H1 (cell line): Measurements from ENCODE around the gene SUSD5. TPM values are rescaled to one million over a fixed set of nuclear protein-coding genes. Genes with fewer than 3 reads are reported as not detected.

Experiments
- CTCF ChIA-PET: fragments of 300-600 bp; sonication (Branson Sonifier 250); formaldehyde crosslinking; loops from one replicate; lab custom pipeline; 2021; ENCODE audit not compliant: partially characterized antibody; lab: Charles Lee
- POLR2A ChIA-PET: fragments of 300-600 bp; sonication (Branson Sonifier 250); formaldehyde crosslinking; loops from one replicate; lab custom pipeline; 2021; ENCODE audit warnings: inconsistent platforms; ENCODE audit not compliant: partially characterized antibody; lab: Charles Lee
- DNase-seq, 2 experiments: peaks; one replicate each; pipeline versions ENCODE4 v3.0.0 to v3.0.0-alpha.2; 2010 to 2022; ENCODE audit warnings: low spot score in 2 of 2, low read depth in 1 of 2, mixed read lengths in 1 of 2
- FAIRE-seq: peaks from 2 replicates; lab custom pipeline; 2011; peaks lifted over from hg19 to GRCh38; lab: Jason Lieb, UNC
- H2AFZ ChIP-seq: 2 replicates; pipeline ENCODE4 v1.8.1; 2012; ENCODE audit warnings: low read length, inconsistent platforms
- H2AK5ac ChIP-seq: 2 replicates; pipeline ENCODE4 v1.6.1; 2013; ENCODE audit warnings: low read depth, low read length
- H2BK120ac ChIP-seq: replicated peaks from 2 replicates; pipeline ENCODE3; 2013; ENCODE audit warnings: low read depth, low read length, inconsistent platforms
- H2BK12ac ChIP-seq: 2 replicates; pipeline ENCODE4 v1.6.1; 2013; ENCODE audit warnings: low read depth, low read length
- H2BK15ac ChIP-seq: 2 replicates; pipeline ENCODE4 v1.6.1; 2013; ENCODE audit warnings: low read length
- H2BK20ac ChIP-seq: 2 replicates; pipeline ENCODE4 v1.6.1; 2013; ENCODE audit warnings: low read length
- H2BK5ac ChIP-seq: 2 replicates; pipeline ENCODE4 v1.6.1; 2013; ENCODE audit warnings: low read depth, low read length
- H3K14ac ChIP-seq: 2 replicates; pipeline ENCODE4 v1.6.1; 2013; ENCODE audit warnings: inconsistent platforms; ENCODE audit not compliant: insufficient read length
- H3K18ac ChIP-seq: 2 replicates; pipeline ENCODE4 v1.6.1; 2013; ENCODE audit warnings: low read length; ENCODE audit errors: extremely low read depth
- H3K23ac ChIP-seq: 2 replicates; pipeline ENCODE4 v1.6.1; 2013; ENCODE audit warnings: inconsistent platforms; ENCODE audit not compliant: insufficient read length
- H3K23me2 ChIP-seq: 2 replicates; pipeline ENCODE4 v1.6.1; 2013; ENCODE audit warnings: low read depth, low read length
- H3K27ac ChIP-seq: 2 replicates; pipeline ENCODE4 v1.6.1; 2011; ENCODE audit warnings: low read depth, low read length, inconsistent platforms
- H3K27me3 ChIP-seq, 4 experiments: replicated peaks in 1 of 4; 1 replicate in 1 of 4; 2 replicates in 3 of 4; pipeline versions ENCODE4 v1.6.1 to v1.8.1; 2011 to 2013; ENCODE audit warnings: low read length in 3 of 4, mild to moderate bottlenecking in 3 of 4, inconsistent platforms in 2 of 4, mixed read lengths in 2 of 4, moderate library complexity in 1 of 4; ENCODE audit not compliant: control insufficient read depth in 3 of 4, insufficient read depth in 3 of 4; ENCODE audit errors: extremely low read depth in 1 of 4
- H3K36me3 ChIP-seq, 4 experiments: 2 replicates each; pipeline versions ENCODE4 v1.6.1 to v1.8.1; 2011 to 2013; ENCODE audit warnings: mild to moderate bottlenecking in 4 of 4, low read length in 3 of 4, moderate library complexity in 2 of 4, control low read depth in 1 of 4, inconsistent platforms in 1 of 4; ENCODE audit not compliant: insufficient read depth in 4 of 4, control insufficient read depth in 2 of 4
- H3K4ac ChIP-seq: replicated peaks from 2 replicates; pipeline ENCODE3; 2013; ENCODE audit warnings: low read length, low read depth, mixed read lengths, inconsistent platforms; ENCODE audit not compliant: insufficient read length
- H3K4me1 ChIP-seq, 4 experiments: replicated peaks in 1 of 4; 1 replicate in 1 of 4; 2 replicates in 3 of 4; pipeline versions ENCODE4 v1.6.1 to v1.8.1; 2011 to 2013; ENCODE audit warnings: low read length in 3 of 4, inconsistent platforms in 2 of 4, mixed read lengths in 1 of 4; ENCODE audit not compliant: insufficient read depth in 4 of 4, control insufficient read depth in 3 of 4
- H3K4me2 ChIP-seq, 2 experiments: 2 replicates each; pipeline versions ENCODE4 v1.6.1 to v1.8.1; 2011 to 2013; ENCODE audit warnings: low read depth in 2 of 2, low read length in 2 of 2, control low read depth in 1 of 2, inconsistent platforms in 1 of 2, mild to moderate bottlenecking in 1 of 2; ENCODE audit not compliant: insufficient read depth in 1 of 2
- H3K4me3 ChIP-seq, 4 experiments: fragments of 200-600, 300-600 bp in 1 of 4; sonication (generic), shearing (Covaris generic), sonication (Bioruptor Twin) in 1 of 4; 2 replicates each; pipeline versions ENCODE4 v1.5.1 to v1.8.1; 2011 to 2016; ENCODE audit warnings: low read length in 4 of 4, low read depth in 3 of 4, control low read depth in 2 of 4, inconsistent platforms in 2 of 4, mild to moderate bottlenecking in 2 of 4, mixed read lengths in 1 of 4, moderate library complexity in 1 of 4; ENCODE audit not compliant: insufficient read depth in 2 of 4; ENCODE audit errors: extremely low read depth in 1 of 4
- H3K56ac ChIP-seq: replicated peaks from 2 replicates; pipeline ENCODE3; 2013; ENCODE audit warnings: low read depth, mild to moderate bottlenecking, mixed read lengths, low read length, inconsistent platforms; ENCODE audit not compliant: insufficient read length
- H3K79me1 ChIP-seq: 2 replicates; pipeline ENCODE4 v1.6.1; 2013; ENCODE audit warnings: low read depth, low read length, control low read depth
- H3K79me2 ChIP-seq, 2 experiments: 2 replicates each; pipeline versions ENCODE4 v1.6.1 to v1.8.1; 2012 to 2013; ENCODE audit warnings: low read length in 2 of 2, mild to moderate bottlenecking in 2 of 2, inconsistent platforms in 1 of 2; ENCODE audit not compliant: insufficient read depth in 2 of 2, control insufficient read depth in 1 of 2
- H3K9ac ChIP-seq, 4 experiments: replicated peaks in 1 of 4; 1 replicate in 1 of 4; 2 replicates in 3 of 4; pipeline versions ENCODE4 v1.6.1 to v1.8.1; 2011 to 2013; ENCODE audit warnings: low read depth in 3 of 4, low read length in 3 of 4, control low read depth in 2 of 4, mild to moderate bottlenecking in 2 of 4, moderate library complexity in 2 of 4, inconsistent platforms in 1 of 4; ENCODE audit errors: extremely low read depth in 1 of 4
- H3K9me3 ChIP-seq, 2 experiments: 2 replicates each; pipeline versions ENCODE4 v1.6.1 to v1.8.1; 2012 to 2013; ENCODE audit warnings: mild to moderate bottlenecking in 2 of 2, moderate library complexity in 2 of 2, control low read depth in 1 of 2, inconsistent platforms in 1 of 2, low read depth in 1 of 2, low read length in 1 of 2, mixed read lengths in 1 of 2; ENCODE audit not compliant: insufficient read depth in 2 of 2
- H4K20me1 ChIP-seq, 2 experiments: replicated peaks in 1 of 2; 2 replicates each; pipeline versions ENCODE3 to v1.8.1; 2011 to 2013; ENCODE audit warnings: inconsistent platforms in 2 of 2, low read length in 2 of 2, mild to moderate bottlenecking in 1 of 2; ENCODE audit not compliant: insufficient read depth in 2 of 2, control insufficient read depth in 1 of 2
- H4K5ac ChIP-seq: 2 replicates; pipeline ENCODE4 v1.6.1; 2013; ENCODE audit warnings: low read length, low read depth, mixed read lengths, inconsistent platforms; ENCODE audit not compliant: insufficient read length
- H4K8ac ChIP-seq: 2 replicates; pipeline ENCODE4 v1.8.0; 2013; ENCODE audit warnings: mild to moderate bottlenecking, moderate library complexity, low read length, inconsistent platforms; ENCODE audit not compliant: insufficient read depth; ENCODE audit errors: extremely low read depth
- H4K91ac ChIP-seq: replicated peaks from 2 replicates; pipeline ENCODE3; 2013; ENCODE audit warnings: low read length, mixed read lengths, inconsistent platforms; ENCODE audit not compliant: insufficient read length
- ASH2L ChIP-seq: fragments of 200-600, 300-600 bp; sonication (generic); IDR thresholded peaks from one replicate; pipeline ENCODE4 v1.7.1; 2017; ENCODE audit warnings: low read length
- EGR1 ChIP-seq: IDR thresholded peaks from 2 replicates; pipeline ENCODE4 v1.6.1; 2011; ENCODE audit warnings: low read depth, low read length, borderline replicate concordance
- EP300 ChIP-seq, 2 experiments: IDR thresholded peaks; 1 replicate in 1 of 2; 2 replicates in 1 of 2; pipeline ENCODE4 v1.6.1; 2011 to 2012; ENCODE audit warnings: low read depth in 2 of 2, low read length in 2 of 2, mild to moderate bottlenecking in 2 of 2, borderline replicate concordance in 1 of 2, inconsistent platforms in 1 of 2, moderate library complexity in 1 of 2
- GTF2F1 ChIP-seq: IDR thresholded peaks from 2 replicates; pipeline ENCODE4 v1.6.1; 2012; ENCODE audit warnings: low read depth, low read length, improper control_type of control experiment, borderline replicate concordance
- HDAC6 ChIP-seq: IDR thresholded peaks from one replicate; pipeline ENCODE4 v1.7.1; 2012; ENCODE audit warnings: low read depth, mild to moderate bottlenecking, inconsistent platforms, low read length, moderate library complexity
- NRF1 ChIP-seq: IDR thresholded peaks from 2 replicates; pipeline ENCODE4 v1.6.1; 2011; ENCODE audit warnings: mild to moderate bottlenecking, low read depth, low read length, improper control_type of control experiment
- RNF2 ChIP-seq: fragments of 200-900, 300-1000 bp; sonication (generic); IDR thresholded peaks from 2 replicates; pipeline ENCODE4 v1.7.1; 2016; ENCODE audit warnings: borderline replicate concordance, low read depth, mild to moderate bottlenecking, antibody characterized with exemption, low read length; ENCODE audit not compliant: poor library complexity, severe bottlenecking; ENCODE audit errors: missing control alignments
- SAP30 ChIP-seq: fragments of 300-600 bp; sonication (generic); IDR thresholded peaks from 2 replicates; pipeline ENCODE4 v1.7.1; 2012; ENCODE audit warnings: low read length, moderate library complexity, mild to moderate bottlenecking, inconsistent platforms; ENCODE audit not compliant: insufficient read depth, insufficient replicate concordance
- WGBS, 2 experiments: shearing (Covaris generic) in 1 of 2; methylation state at CpG; one replicate each; pipeline versions ENCODE4 v1.1.6 to v1.1.7; 2013 to 2015; ENCODE audit warnings: low lambda C conversion rate in 2 of 2, mixed read lengths in 2 of 2, inconsistent platforms in 1 of 2, low coverage in 1 of 2, missing lambda C conversion rate in 1 of 2; ENCODE audit not compliant: insufficient replicate concordance in 2 of 2, insufficient coverage in 1 of 2, insufficient read length in 1 of 2; ENCODE audit errors: extremely low coverage in 1 of 2, missing lambda C conversion rate in 1 of 2; 5-methylcytosine and 5-hydroxymethylcytosine counted together
- polyA plus RNA-seq, 7 experiments: library from polyadenylated mRNA; depleted of rRNA in 3 of 7; stranded (reverse) in 5 of 7; unstranded in 2 of 7; fragments of >200 nt in 5 of 7; fragments of 200-250 nt in 2 of 7; gene quantifications; 1 replicate in 5 of 7; 2 replicates in 1 of 7; 4 replicates in 1 of 7; pipeline versions ENCODE4 v1.2.1 to v1.2.3, GENCODE V29; 2011 to 2013; ENCODE audit warnings: missing spikeins in 2 of 7, mixed read lengths in 2 of 7
- total RNA-seq: library from RNA; stranded (reverse); fragmentation: NEBNext Ultra II Directional; extraction: Animal tissue kit (Norgen Biotek cat#: 25700); gene quantifications from 2 replicates; pipeline ENCODE4 v1.2.1, GENCODE V29; 2021
- TF ChIP-seq, protein P1 (sequence below), 3 experiments: IDR thresholded peaks; 1 replicate in 2 of 3; 2 replicates in 1 of 3; pipeline versions ENCODE4 v1.5.1 to v1.6.1; 2011; ENCODE audit warnings: low read length in 3 of 3, mild to moderate bottlenecking in 3 of 3, inconsistent platforms in 2 of 3, low read depth in 1 of 3, moderate library complexity in 1 of 3; ENCODE audit not compliant: insufficient read depth in 1 of 3; ENCODE audit errors: control extremely low read depth in 1 of 3

SUSD5 gene
- total and polyA plus RNA-seq, 2 of the 8 experiments (the other 6 are each of a cell fraction or from before 2014, with no cell fraction given), result 0.92 to 3.3 TPM

DNA sequence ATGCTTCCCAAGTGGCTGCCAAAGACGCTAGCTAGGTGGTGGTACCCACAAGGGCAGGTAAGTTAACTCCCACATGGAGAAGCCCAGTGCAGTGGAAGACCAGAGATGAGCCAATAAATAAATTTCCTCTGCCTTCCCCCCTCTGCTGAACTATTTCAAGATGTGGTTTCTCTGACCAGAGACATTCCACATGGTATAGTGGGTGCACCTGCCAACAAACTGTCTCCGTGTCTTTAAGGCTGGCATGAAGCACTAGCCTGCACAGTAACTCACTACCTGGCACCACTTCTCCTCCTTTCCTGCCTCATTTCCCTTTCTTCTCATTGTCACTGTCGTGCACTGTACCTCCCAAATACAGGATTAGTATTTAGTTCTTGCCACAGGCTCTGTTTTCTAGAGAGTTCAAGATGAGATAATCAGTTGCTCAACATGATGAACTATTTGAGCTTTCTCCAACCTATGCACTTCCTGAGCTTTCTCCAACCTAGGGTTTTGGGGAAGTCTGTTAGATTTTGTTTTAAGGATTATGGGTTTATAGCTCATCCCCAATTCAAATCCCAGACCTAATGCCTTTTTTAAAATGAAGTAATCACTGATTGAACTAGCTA, 113.2 kb downstream of the SUSD5 start:
- no peak overlapping the region for H2BK12ac ChIP-seq
- H3K4ac ChIP-seq, result no peak overlapping the region
- H2BK20ac ChIP-seq, result no peak overlapping the region
- H2BK5ac ChIP-seq, result no peak overlapping the region
- H3K18ac ChIP-seq, result no peak overlapping the region
- CTCF ChIA-PET, result interaction anchor here (0.6 to 1.3 kb wide), 3 partner anchors 27 to 137 kb away, joined by 3 to 5 read pairs (median 3); no protein-coding TSS in a partner anchor
- 86% methylated on average over 3 of the region's 3 CpGs; no CpG with 5 or more reads in 1 of the 2 experiments for WGBS, 2 experiments
- H3K79me1 ChIP-seq, result no peaks in the 10 kb centered on the region
- POLR2A ChIA-PET, result interaction anchor here (1.0 kb wide), 1 partner anchor 8 kb away, joined by 4 read pairs; the partner anchor contains the start of genes GLB1 and TMPPE
- DNase-seq, result no peak
- H3K27me3 ChIP-seq, result no peaks in the 10 kb centered on the region
- no peak overlapping the region for H2BK15ac ChIP-seq
- H4K5ac ChIP-seq, result no peak overlapping the region
- H3K9ac ChIP-seq, result no peak overlapping the region
- H3K23ac ChIP-seq, result no peak overlapping the region
- no peaks in the 10 kb centered on the region for H3K4me1 ChIP-seq
- H3K14ac ChIP-seq, result no peak overlapping the region
- no peak overlapping the region for H4K91ac ChIP-seq
- H3K9me3 ChIP-seq, result no peaks in the 10 kb centered on the region
- no peak overlapping the region for H2AK5ac ChIP-seq
- no peaks in the 10 kb centered on the region for H3K79me2 ChIP-seq
- no peak overlapping the region for H3K4me3 ChIP-seq
- no peak overlapping the region for H2AFZ ChIP-seq
- FAIRE-seq, result no peak
- H3K27ac ChIP-seq, result no peak overlapping the region
- no peaks in the 10 kb centered on the region for H4K20me1 ChIP-seq
- no peak overlapping the region for H4K8ac ChIP-seq
- H2BK120ac ChIP-seq, result no peak overlapping the region
- H3K4me2 ChIP-seq, result no peak overlapping the region
- H3K23me2 ChIP-seq, result no peaks in the 10 kb centered on the region
- no peak overlapping the region for H3K56ac ChIP-seq
- no peaks in the 10 kb centered on the region for H3K36me3 ChIP-seq
- TF ChIP-seq SAP30 (no peak), HDAC6 (no peak), ASH2L (no peak), GTF2F1 (no peak), NRF1 (no peak), EP300 (IDR thresholded peaks at IDR 0.05; ENCODE audit: borderline replicate concordance in 1 of 2, low read depth in 2 of 2, low read length in 2 of 2) (no peak), EGR1 (no peak), RNF2 (no peak)
- TF ChIP-seq, protein P1, sequence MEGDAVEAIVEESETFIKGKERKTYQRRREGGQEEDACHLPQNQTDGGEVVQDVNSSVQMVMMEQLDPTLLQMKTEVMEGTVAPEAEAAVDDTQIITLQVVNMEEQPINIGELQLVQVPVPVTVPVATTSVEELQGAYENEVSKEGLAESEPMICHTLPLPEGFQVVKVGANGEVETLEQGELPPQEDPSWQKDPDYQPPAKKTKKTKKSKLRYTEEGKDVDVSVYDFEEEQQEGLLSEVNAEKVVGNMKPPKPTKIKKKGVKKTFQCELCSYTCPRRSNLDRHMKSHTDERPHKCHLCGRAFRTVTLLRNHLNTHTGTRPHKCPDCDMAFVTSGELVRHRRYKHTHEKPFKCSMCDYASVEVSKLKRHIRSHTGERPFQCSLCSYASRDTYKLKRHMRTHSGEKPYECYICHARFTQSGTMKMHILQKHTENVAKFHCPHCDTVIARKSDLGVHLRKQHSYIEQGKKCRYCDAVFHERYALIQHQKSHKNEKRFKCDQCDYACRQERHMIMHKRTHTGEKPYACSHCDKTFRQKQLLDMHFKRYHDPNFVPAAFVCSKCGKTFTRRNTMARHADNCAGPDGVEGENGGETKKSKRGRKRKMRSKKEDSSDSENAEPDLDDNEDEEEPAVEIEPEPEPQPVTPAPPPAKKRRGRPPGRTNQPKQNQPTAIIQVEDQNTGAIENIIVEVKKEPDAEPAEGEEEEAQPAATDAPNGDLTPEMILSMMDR (IDR thresholded peaks at IDR 0.05; ENCODE audit: control extremely low read depth in 1 of 3, insufficient read depth in 1 of 3, low read depth in 1 of 3, low read length in 3 of 3), result no peak
